Neural cell (in vitro differentiated cells): ENCODE results near the gene ATG4A.

ENCODE experiments used
- EP300 ChIP-seq: fragments of 450-650 bp; conservative IDR thresholded peaks from 2 replicates; pipeline ENCODE4 v1.6.1; 2014; ENCODE audit warnings: antibody characterized with exemption, mild to moderate bottlenecking, moderate library complexity; ENCODE audit not compliant: poor library complexity, severe bottlenecking
- EZH2 ChIP-seq: fragments of 200-600, 300-800 bp; shearing (Covaris generic), sonication (generic); IDR thresholded peaks from 2 replicates; pipeline ENCODE4 v1.6.1; 2014; ENCODE audit warnings: antibody characterized with exemption, low read length, borderline replicate concordance, mild to moderate bottlenecking; ENCODE audit not compliant: insufficient read depth, poor library complexity, severe bottlenecking
- POLR2AphosphoS5 ChIP-seq: IDR thresholded peaks from 2 replicates; pipeline ENCODE4 v1.6.1; 2012
- RAD21 ChIP-seq: fragments of 450-650 bp; conservative IDR thresholded peaks from 2 replicates; pipeline ENCODE4 v1.6.1; 2014; ENCODE audit warnings: antibody characterized with exemption, mild to moderate bottlenecking, moderate library complexity
- SMC3 ChIP-seq: fragments of 450-650 bp; conservative IDR thresholded peaks from 2 replicates; pipeline ENCODE4 v1.6.1; 2014; ENCODE audit warnings: antibody characterized with exemption, mild to moderate bottlenecking, moderate library complexity; ENCODE audit not compliant: poor library complexity
- TAF1 ChIP-seq: IDR thresholded peaks from 2 replicates; pipeline ENCODE4 v1.6.1; 2012; ENCODE audit warnings: low read depth
- TF ChIP-seq, protein P1 (sequence below): IDR thresholded peaks from 2 replicates; pipeline ENCODE4 v1.6.1; 2012; ENCODE audit warnings: borderline replicate concordance
- TF ChIP-seq, protein P2 (sequence below): fragments of 450-650 bp; IDR thresholded peaks from 2 replicates; pipeline ENCODE4 v1.5.1; 2014; ENCODE audit warnings: antibody characterized with exemption, mild to moderate bottlenecking, moderate library complexity; ENCODE audit not compliant: poor library complexity, severe bottlenecking

DNA sequence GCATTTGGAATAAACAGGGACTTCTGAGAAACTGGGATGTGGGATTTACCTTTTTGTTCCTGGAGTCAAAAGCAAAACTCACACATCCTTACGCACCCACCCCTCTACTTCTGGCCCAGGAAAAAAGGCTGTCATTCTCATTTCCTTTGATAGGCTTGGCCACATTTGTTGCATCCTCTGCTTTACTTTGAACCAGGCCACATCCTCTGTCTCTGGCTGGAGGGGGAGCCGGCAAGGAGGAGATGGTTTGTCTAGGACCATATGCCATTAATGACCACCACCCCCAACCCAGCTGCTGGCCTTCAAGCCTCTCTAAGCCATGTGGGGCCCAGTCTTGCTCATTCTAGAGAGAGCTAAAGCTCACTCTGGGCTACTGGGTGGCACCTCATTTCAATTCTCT, 64.5 kb downstream of the ATG4A start:
- TF ChIP-seq, protein P1, sequence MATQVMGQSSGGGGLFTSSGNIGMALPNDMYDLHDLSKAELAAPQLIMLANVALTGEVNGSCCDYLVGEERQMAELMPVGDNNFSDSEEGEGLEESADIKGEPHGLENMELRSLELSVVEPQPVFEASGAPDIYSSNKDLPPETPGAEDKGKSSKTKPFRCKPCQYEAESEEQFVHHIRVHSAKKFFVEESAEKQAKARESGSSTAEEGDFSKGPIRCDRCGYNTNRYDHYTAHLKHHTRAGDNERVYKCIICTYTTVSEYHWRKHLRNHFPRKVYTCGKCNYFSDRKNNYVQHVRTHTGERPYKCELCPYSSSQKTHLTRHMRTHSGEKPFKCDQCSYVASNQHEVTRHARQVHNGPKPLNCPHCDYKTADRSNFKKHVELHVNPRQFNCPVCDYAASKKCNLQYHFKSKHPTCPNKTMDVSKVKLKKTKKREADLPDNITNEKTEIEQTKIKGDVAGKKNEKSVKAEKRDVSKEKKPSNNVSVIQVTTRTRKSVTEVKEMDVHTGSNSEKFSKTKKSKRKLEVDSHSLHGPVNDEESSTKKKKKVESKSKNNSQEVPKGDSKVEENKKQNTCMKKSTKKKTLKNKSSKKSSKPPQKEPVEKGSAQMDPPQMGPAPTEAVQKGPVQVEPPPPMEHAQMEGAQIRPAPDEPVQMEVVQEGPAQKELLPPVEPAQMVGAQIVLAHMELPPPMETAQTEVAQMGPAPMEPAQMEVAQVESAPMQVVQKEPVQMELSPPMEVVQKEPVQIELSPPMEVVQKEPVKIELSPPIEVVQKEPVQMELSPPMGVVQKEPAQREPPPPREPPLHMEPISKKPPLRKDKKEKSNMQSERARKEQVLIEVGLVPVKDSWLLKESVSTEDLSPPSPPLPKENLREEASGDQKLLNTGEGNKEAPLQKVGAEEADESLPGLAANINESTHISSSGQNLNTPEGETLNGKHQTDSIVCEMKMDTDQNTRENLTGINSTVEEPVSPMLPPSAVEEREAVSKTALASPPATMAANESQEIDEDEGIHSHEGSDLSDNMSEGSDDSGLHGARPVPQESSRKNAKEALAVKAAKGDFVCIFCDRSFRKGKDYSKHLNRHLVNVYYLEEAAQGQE, result no peak
- TF ChIP-seq SMC3 (no peak), RAD21 (no peak), POLR2AphosphoS5 (no peak), EP300 (no peak), TAF1 (no peak), EZH2 (no peak)
- TF ChIP-seq, protein P2, sequence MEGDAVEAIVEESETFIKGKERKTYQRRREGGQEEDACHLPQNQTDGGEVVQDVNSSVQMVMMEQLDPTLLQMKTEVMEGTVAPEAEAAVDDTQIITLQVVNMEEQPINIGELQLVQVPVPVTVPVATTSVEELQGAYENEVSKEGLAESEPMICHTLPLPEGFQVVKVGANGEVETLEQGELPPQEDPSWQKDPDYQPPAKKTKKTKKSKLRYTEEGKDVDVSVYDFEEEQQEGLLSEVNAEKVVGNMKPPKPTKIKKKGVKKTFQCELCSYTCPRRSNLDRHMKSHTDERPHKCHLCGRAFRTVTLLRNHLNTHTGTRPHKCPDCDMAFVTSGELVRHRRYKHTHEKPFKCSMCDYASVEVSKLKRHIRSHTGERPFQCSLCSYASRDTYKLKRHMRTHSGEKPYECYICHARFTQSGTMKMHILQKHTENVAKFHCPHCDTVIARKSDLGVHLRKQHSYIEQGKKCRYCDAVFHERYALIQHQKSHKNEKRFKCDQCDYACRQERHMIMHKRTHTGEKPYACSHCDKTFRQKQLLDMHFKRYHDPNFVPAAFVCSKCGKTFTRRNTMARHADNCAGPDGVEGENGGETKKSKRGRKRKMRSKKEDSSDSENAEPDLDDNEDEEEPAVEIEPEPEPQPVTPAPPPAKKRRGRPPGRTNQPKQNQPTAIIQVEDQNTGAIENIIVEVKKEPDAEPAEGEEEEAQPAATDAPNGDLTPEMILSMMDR, result no peak
